Measurements from ENCODE around the gene CDHR2.
A peak's percentile ranks its signal among the peaks of the same experiment; 100 is the strongest.
"Not testable (repeated sequence)": the region's sequence is repeated elsewhere in the genome, so short reads cannot be mapped to it uniquely, and the experiment has no call there.

The CDHR2 gene

DNA sequence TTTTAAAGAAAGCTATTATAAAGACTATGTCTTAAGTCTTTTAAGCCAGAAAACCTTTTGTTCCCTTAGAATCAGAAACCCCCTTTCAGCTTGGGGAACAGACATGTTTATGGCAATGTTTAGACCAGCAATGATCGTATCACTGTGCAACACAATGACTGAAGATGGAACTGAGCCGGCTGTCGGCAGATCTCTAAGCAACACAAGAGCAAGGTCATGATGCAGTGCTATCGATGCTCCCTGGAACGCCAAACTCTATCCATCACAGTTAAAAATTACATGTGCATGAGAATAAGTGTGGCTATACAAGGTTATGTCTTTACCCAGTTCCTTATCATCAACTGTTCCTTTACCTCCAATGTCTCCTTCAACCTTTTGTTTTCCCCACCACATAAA, 10.2 kb upstream of the CDHR2 start:
- no peak overlapping the region for H3K4me3 ChIP-seq (ENCODE audit: low read depth, low read length)
- no peak for DNase-seq (ENCODE audit: low read depth)

DNA sequence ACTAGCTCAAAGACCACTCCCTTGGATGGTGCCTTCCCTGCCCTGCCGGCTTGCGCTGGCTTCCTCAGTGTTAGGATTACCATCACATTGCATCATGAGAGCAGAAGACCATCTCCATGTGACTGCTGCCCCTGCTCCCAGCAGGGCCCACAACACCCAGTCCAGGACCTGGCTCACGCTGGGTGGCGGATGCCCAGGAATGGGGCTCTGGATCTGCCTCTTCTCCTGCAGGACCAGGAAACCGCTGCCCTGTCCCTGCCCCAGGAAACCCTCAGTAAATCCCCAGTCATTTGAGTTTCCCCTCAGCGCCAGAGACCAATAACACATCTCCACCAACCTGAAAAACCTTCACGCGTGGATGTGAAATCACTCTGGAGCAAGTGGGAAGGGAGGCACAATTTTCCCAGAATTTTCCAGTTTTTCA, 8.7 kb upstream of the CDHR2 start:
- DNase-seq (ENCODE audit: low read depth), result no peak
- H3K4me3 ChIP-seq (ENCODE audit: low read depth, low read length), result no peak overlapping the region

DNA sequence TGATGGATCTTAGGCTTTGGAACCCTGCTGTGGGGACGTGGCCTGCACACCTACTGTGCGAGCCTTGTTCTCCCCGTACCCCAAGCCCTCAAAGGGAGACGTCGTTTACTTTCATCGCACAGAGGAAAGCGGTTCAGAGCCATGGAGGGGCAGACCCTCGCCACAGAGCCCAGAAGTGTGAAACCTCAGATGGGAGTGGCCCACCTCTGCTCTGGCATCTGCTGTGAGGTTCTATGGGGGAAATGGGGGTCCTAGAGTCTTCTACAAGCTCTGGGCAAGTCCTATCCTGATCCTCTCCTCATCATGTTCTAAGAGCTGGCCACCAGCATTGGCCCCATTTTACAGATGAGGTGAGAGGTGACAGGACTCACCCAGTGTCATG, 8.2 kb upstream of the CDHR2 start:
- H3K4me3 ChIP-seq (ENCODE audit: low read depth, low read length), result no peak overlapping the region
- no peak for DNase-seq (ENCODE audit: low read depth)

DNA sequence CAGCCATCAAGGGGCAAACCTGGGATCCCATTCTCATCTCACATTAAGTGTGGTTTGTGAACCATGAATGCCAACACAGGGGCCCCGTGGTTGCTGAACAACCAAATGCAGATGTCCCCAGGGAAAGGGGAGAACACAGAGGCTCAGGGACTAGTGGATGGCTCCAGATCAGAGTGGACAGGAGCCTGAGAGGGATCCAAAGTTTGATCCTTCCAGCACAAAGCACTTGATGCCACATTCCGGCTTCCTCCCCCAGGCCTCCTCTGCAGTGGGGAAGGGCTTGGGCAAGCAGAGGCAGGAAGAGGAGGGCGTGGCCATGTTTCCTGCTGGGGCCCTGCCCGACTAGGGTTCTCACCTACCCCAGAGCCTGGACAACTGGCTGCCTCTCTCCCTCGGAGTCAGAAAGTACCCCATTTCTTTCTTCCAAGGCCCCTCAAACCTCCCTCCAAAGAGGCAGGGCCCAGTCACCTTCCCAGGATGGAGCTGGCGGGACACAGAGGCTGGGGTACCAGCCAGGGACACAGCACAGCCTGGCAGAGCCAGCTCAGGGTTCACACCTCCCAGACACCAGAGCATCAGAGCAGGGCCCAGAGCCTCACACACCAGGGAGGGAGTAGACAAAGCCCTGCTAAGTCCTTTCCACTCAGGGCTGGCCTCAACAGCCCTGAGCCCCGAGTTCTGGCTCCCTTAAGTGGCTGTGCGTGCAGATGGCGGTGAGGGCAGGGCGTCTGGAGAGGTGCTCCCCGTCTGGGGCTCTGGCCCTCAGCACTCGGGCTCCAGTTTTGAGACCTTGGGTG, 7.6 kb upstream of the CDHR2 start:
- DNase-seq (ENCODE audit: low read depth), result no peak
- H3K4me3 ChIP-seq (ENCODE audit: low read depth, low read length), result no peak overlapping the region

DNA sequence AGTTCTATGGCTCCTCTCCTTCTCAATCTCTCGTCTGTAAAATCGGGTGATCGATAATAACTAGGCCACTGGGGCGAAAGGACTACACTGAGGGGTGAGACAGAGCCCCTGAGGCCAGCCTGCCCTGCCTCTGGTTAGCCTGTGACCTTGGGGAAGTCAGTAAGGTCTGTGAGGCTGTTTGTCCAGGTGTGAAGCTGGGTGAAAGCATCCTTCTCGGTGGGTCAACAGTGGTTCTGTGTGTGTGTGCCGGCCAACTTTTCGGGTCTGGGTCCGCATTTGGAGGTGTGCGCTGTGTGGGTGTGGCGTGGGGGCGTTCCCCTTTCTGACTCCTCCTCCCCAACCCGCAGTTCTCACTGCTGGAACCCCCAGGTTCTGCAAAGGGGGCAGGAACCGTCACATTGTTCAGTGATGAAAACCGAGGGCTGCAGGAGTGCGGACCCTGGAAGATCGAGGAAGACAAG, 7.0 kb upstream of the CDHR2 start:
- DNase-seq (ENCODE audit: low read depth), result no peak
- peak overlapping the region; percentile 62 for H3K4me3 ChIP-seq (ENCODE audit: low read depth, low read length)

DNA sequence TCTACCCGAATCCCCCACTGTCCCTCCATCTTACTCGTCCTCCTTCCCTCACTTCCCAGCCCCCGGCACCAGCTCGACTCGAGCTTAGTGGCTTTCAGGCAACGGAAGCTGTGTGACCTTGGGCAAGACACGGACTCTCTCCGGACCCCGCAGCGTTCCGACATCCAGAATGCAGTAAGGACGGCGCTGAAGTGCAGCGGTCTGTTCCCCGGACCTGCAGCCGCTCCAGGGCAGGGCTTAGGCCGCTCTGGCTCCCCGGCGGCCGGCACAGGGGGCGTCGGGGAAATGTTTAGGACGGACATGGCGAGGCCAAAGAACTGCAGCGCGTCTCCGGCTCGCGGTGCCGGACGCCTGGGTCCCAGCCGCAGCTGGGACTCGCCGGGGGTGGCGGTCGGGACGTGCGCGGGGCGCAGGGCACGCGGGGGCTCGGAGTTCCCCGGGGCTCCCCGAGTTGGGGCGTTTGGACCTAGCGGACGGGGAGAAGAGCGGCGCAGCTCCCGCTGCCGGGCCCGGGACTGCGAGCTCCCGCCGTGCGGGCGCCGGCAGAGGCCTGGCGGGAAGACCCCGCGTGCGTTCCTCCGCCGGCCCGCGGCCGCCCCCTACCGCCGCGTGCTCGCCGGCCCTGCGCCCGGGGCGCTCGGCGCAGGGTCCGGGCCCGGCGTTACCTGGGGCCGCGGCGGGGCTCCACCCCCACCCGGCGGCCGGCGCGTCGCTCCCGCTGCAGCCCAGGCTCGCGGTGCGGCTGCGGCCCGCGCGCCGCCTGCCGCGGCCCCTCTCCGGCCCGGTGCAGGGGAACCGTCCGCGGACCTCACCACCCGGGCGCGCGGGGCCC, 6.3 kb upstream of the CDHR2 start:
- H3K4me3 ChIP-seq (ENCODE audit: low read depth, low read length), result peak overlapping the region; percentile 62
- DNase-seq (ENCODE audit: low read depth), result no peak

DNA sequence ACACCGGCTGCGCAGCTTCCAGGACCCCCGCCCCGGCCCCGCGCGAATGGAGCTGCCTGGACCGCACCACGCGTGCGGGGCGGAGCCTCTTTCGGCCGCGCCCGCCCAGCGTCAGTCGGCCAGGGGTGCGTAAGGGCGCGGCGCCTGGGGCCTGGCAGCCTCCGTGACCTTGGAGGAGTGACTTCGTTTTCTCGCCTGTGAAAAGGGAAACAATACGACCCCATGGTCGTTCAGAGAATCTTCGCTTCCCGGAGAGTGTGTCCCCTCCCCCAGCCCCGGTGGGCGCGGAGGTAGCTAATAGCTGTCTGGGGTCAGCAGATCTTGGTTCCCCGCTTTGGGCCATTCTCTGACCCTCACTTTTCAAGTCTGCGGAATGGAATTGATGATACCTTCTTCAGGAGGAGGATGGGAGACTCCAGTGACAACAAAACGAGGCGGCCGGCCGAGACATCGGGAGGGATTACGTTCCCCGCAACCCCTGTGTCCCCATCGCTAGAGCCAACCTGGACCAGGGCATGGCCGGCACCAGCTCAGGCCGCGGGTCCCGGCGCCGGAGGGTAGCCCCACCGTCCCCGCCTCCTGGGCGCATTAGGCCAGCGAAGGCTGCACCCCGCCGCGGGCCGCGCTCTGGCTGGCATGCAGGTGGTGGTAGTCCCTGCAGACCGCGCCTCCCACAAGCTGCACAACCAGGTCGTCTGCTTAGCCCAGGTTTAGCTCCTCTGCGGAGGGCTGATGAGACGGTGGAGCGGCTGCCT, 5.5 kb upstream of the CDHR2 start:
- H3K4me3 ChIP-seq (ENCODE audit: low read depth, low read length), result peak overlapping the region; percentile 62
- no peak for DNase-seq (ENCODE audit: low read depth)

DNA sequence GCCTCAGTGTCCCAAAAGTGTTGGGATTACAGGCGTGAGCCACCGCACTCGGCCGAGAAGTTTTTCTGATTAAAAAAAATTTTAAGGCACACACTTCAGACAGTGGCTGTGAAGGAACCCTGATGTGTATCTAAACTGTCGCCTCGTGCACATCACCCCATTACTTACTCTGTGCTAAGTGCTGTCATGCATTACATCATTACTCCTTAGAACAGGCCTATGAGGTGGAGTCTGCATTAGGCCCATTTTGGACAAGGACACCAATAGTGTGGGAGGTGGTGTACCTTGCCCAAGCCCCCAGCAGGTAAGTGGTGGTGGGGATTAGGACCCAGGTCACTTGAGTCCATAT, 3.8 kb upstream of the CDHR2 start:
- DNase-seq (ENCODE audit: low read depth), result no peak
- no peak overlapping the region for H3K4me3 ChIP-seq (ENCODE audit: low read depth, low read length)

DNA sequence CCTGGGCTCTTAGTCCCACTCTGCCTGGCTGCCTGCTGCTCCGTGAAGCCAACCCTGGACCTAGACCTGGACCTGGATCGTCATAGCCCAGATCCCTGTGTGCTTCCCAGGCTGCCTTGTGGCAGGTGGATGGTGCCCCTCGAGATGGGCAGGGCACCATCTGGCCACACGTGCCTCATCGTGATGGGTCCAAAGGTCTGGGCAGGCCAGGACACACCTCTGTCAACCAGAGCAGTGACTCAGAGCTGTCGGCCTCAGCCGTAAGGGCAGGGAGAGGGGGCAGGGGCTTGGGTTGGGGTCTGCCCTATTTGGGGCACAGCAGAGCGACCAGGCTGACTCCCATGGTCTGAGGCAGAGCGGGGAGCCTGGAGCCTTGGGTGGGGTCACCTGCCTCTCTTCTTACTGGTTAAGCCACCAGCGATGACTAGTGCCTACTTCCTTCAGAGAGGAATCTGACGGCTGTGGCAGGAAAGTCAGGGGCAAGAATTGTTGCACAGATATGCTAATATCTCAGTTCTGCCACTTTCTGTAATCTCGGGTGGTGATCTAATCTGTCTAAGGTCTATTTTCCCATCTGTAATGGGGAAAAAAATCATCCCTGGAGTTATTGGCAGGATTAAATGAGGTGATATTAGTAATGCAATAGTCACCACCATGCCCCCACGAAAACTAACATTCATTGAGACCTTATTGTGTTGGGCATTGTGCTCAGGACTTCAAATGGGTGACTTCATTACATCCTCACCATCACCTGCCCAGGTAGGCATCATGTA, 3.2 kb upstream of the CDHR2 start:
- no peak for DNase-seq (ENCODE audit: low read depth)
- H3K4me3 ChIP-seq (ENCODE audit: low read depth, low read length), result no peak overlapping the region

DNA sequence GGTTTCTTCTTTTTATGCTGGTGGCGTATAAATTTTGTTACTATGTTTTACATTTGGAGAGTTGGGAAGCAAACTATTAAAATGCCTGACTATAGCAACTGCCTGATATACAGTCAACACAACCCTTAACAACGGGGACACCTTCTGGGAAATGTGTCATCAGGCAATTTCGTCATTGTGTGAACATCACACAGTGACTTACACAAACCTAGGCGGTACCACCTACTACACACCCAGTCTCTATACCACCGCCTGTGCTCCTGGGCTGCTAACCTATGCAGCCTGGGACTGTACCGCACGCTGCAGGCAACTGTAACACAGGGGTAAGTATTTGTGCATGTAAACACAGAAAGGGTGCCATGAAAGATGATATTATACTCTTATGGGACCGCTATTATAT, 1.3 kb upstream of the CDHR2 start:
- no peak overlapping the region for H3K4me3 ChIP-seq (ENCODE audit: low read depth, low read length)
- no peak for DNase-seq (ENCODE audit: low read depth)

DNA sequence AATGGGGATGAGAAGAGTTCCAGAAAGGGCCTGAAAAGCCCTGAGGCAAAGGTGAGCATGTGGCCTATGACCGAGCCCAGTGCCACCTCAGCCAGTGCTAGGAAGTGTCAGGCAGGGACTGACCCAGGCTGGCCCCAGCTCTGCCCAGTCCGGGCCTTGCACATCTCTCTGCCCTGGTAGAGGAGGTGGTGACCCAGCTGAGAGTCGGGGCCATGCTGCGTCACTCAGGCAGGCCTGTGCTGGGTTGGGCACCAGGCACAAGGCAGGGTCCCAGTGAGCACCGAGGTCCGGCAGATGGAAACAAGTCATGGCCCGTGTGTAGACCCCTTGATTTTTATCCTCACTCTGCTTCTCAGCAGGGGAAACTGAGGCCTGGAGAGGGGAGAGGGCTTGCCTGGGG, 729 bp downstream of the CDHR2 start:
- no peak for DNase-seq (ENCODE audit: low read depth)
- no peak overlapping the region for H3K4me3 ChIP-seq (ENCODE audit: low read depth, low read length)

DNA sequence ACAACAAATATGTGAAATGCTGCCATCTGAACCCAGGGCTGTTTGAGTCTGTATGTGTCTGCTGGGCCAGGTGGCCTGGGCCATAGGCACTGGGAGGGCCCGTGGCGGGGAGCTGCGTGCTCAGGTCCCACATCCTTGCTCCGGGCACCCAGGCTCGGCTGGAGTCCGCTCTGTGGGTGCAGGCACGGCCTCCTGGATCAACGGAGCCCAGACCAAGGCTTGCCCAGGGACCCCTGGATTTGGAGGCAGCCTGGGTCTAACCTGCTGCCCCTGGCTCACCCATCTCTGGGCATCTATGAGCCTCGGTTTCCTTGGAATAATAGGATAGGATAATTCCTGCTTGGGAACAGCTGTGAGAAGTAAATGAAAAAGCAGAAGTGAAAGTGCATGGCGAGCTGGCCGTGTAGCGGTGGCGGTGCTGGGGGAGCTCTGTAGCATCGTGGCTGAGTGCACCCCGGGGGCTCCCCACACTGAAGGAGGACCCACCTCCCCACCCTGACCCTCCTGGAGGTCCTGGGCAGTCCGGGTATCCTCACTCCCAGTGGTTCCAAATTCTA, 1.2 kb downstream of the CDHR2 start:
- no peak overlapping the region for H3K4me3 ChIP-seq (ENCODE audit: low read depth, low read length)
- DNase-seq (ENCODE audit: low read depth), result no peak

DNA sequence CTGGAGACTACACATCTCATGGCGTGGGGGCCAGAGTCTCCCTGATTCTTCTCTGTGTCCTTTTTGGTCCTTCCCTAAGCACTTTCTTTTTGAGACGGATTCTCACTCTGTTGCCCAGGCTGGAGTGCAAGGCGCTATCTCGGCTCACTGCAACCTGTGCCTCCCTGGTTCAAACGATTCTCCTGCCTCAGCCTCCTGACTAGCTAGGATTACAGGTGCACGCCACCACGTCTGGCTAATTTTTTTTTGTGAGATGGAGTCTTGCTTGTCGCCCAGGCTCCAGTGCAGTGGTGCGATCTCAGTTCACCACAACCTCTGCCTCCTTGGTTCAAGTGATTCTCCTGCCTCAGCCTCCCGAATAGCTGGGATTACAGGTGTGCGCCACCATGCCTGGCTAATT, 1.8 kb downstream of the CDHR2 start:
- not testable (repeated sequence) for H3K4me3 ChIP-seq (ENCODE audit: low read depth, low read length); DNase-seq (ENCODE audit: low read depth)

DNA sequence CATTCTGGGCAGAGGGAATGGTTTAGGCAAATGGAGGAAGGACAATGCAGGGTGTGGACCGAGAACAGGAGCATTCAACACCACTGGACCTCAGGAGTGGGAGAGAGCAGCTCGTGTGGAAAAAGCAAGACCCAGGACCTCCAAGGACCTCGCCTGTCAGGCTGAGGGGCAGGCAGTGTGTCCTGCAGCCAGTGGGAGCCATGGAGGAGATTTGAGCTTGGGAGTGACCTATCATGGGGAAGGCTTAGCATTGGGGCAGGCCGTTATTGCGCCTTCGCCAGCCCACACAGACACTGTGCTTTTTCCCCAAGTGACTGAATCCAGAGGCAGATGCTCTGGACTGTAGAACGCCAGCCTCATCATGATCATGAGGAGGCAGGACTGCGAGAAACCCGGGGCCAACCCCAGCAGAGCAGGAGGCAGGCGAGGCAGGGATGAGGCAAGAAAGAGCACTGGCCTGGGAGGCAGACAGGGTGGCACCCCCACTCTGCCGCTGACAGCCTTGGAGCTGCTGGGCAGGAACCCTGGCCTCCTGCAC, 3.3 kb downstream of the CDHR2 start:
- H3K4me3 ChIP-seq (ENCODE audit: low read depth, low read length), result no peak overlapping the region
- no peak for DNase-seq (ENCODE audit: low read depth)

DNA sequence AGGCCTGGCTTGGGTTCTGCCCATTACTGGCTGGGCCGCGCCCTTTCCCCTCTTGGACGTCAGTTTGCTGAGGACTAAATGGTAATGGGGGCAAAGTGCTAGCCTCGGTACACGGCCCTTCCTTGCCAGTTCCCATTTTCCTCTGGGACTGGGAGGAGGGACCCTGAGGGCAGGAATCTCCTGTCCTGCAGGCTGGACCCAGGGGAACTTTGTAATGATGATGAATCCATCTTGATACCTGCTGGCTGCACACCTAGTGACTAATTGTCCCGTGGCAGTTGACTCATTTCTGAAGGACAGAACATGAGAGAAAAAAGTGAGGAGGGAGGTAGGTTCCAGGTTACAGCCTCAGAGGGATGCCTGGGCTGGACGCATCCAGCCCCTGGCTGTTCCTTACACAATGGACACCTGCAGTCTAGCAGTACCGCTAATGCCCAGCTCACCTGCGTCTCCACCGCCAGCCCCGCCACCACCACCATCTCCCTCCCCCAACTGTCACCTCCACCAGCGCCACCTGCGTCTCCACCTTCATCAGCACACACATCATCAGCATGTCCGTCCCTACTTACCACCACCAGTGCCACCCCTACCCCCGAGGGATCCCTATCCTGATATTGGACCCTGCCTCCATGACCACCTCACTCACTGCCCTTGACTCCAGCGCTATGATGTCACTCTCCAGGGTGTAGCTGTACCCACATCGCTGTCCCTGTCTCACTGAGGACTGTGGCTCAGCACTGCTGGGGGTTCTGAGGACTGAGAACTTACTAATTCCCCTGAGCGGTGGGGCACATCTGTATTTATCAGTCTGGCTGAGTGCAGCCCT, 4.3 kb downstream of the CDHR2 start:
- DNase-seq (ENCODE audit: low read depth), result no peak
- H3K4me3 ChIP-seq (ENCODE audit: low read depth, low read length), result no peak overlapping the region

DNA sequence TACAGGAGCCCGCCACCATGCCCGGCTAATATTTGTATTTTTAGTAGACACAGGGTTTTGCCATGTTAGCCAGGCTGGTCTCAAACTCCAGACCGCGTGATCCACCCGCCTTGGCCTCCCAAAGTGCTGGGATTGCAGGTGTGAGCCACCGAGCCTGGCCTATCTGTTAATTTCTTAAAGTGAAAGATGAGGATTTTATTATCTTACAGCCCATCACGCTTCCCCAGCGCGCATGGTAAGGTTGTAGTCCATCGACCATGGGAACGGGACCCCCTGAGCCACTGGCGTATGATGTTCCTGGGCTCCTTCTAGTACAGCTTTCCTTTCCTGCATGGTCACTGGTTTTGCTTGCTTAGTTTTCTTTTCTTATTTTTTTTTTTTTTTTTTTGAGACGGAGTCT, 8.7 kb downstream of the CDHR2 start:
- no peak for DNase-seq (ENCODE audit: low read depth)

DNA sequence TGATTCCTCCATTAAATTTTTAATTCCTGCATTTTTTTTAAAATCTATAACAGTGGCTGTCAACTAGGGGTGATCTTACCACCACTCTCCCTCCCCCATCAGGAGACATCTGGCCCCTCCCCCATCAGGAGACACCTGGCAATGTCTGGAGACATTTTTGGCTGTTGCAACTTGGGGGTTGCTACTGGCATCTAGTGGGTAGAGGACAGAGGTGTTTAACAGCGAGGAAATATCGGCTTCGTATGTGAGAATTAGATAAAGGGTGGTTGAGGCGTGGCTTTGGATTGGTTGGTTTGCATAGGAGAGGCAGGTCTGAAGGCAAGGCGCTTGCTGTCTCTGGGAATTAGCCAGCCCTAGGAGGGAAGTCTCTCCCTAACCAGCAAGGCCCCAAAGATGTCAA, 10.5 kb downstream of the CDHR2 start:
- H3K4me3 ChIP-seq (ENCODE audit: low read depth, low read length), result no peak overlapping the region
- DNase-seq (ENCODE audit: low read depth), result no peak

More for the DNA sequence above, 8.7 kb downstream of the CDHR2 start:
- H3K4me3 ChIP-seq (ENCODE audit: low read depth, low read length), result no peak overlapping the region

DNA sequence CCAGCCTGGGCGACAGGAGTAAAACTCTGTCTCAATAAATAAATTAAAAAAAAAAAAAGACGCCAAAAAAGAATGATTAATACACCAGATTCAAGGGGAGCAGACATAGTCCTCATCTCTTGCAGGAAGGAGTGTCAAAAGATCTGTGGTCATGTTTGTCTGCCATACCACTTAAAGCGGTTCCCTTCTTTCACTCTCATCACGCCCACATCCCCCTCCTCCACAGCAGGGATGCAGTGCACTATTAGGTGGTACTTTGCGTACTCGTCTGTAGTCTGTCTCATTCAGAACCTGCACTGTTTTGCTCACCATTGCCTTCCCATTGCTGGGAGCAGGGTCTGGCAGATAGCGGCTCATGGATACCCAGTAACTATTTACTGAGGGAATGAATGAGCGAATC, 11.2 kb downstream of the CDHR2 start:
- DNase-seq (ENCODE audit: low read depth), result no peak
- no peak overlapping the region for H3K4me3 ChIP-seq (ENCODE audit: low read depth, low read length)

Measured in skeletal muscle cell (primary cell).